KMS-11 (cell line): ENCODE data around the gene C4orf50.

Source experiments
- H2AFZ ChIP-seq: fragments of 200-600 bp; sonication (generic); 2 replicates; pipeline ENCODE4 v1.6.1; 2016; ENCODE audit warnings: antibody characterized with exemption, mixed run types, low read depth
- H3K27ac ChIP-seq: fragments of 200-600 bp; sonication (generic); 2 replicates; pipeline ENCODE4 v1.6.1; 2016; ENCODE audit warnings: mild to moderate bottlenecking, mixed run types
- H3K27me3 ChIP-seq: fragments of 200-600 bp; sonication (generic); 2 replicates; pipeline ENCODE4 v1.6.1; 2017; ENCODE audit warnings: mild to moderate bottlenecking, low read depth, mixed run types, moderate library complexity; ENCODE audit not compliant: insufficient read depth
- H3K36me3 ChIP-seq: fragments of 200-600 bp; sonication (generic); 2 replicates; pipeline ENCODE4 v1.6.1; 2017; ENCODE audit warnings: mild to moderate bottlenecking, mixed run types; ENCODE audit not compliant: insufficient read depth
- H3K4me1 ChIP-seq: fragments of 200-600 bp; sonication (generic); 2 replicates; pipeline ENCODE4 v1.6.1; 2016; ENCODE audit warnings: mild to moderate bottlenecking, low read depth, mixed run types; ENCODE audit not compliant: poor library complexity, severe bottlenecking
- H3K4me2 ChIP-seq: fragments of 200-600 bp; sonication (generic); 2 replicates; pipeline ENCODE4 v1.7.0; 2016; ENCODE audit warnings: mild to moderate bottlenecking, mixed run types
- H3K4me3 ChIP-seq: fragments of 200-600 bp; sonication (generic); IDR thresholded peaks from 2 replicates; pipeline ENCODE4 v1.6.1; 2017; ENCODE audit warnings: low read depth, low read length, mixed read lengths; ENCODE audit not compliant: insufficient read depth
- H3K79me2 ChIP-seq: fragments of 200-600 bp; sonication (generic); 2 replicates; pipeline ENCODE4 v1.6.1; 2016; ENCODE audit warnings: low read depth, mixed run types; ENCODE audit not compliant: insufficient read depth
- H3K9ac ChIP-seq: fragments of 200-600 bp; sonication (generic); 2 replicates; pipeline ENCODE4 v1.6.1; 2016; ENCODE audit warnings: mild to moderate bottlenecking, mixed run types
- H4K20me1 ChIP-seq: fragments of 200-600 bp; sonication (generic); 2 replicates; pipeline ENCODE4 v1.6.1; 2016; ENCODE audit warnings: mild to moderate bottlenecking, mixed run types; ENCODE audit not compliant: insufficient read depth
- TF ChIP-seq, protein P1 (sequence below): fragments of 200-600 bp; sonication (generic); conservative IDR thresholded peaks from 2 replicates; pipeline ENCODE4 v1.6.1; 2017; ENCODE audit warnings: low read depth, mild to moderate bottlenecking, antibody characterized with exemption, low read length, moderate library complexity, mixed read lengths

The C4orf50 gene

DNA sequence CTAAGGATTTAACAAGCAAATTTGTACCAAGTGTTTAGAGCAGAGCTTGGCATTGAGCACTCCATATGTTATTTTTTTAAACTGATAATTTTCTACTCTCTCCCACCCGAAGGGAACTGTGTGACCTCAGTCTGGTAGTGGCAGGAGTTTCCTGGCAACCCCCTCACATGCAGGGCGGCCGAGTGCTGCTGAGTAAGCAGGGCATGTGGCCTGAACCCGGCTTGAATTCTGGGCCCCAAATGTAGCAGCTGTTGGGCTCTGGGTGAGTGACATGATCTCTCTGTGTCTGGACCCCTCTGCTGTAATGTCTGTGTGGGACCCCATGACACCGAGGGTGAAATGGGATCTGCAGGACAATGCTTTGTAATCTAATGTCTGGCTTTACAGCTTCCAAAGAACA lies 13.6 kb upstream of the C4orf50 start:
- Histone ChIP-seq H3K27ac (no peak overlapping the region), H3K4me2 (no peak overlapping the region), H3K9ac (no peak overlapping the region), H3K27me3 (no peaks in the 10 kb centered on the region; the same call in 1 of the 2 replicates), H3K79me2 (no peaks in the 10 kb centered on the region), H4K20me1 (no peaks in the 10 kb centered on the region), H2AFZ (no peak overlapping the region), H3K36me3 (no peaks in the 10 kb centered on the region), H3K4me3 (no peak overlapping the region), H3K4me1 (no peaks in the 10 kb centered on the region)
- TF ChIP-seq, protein P1, sequence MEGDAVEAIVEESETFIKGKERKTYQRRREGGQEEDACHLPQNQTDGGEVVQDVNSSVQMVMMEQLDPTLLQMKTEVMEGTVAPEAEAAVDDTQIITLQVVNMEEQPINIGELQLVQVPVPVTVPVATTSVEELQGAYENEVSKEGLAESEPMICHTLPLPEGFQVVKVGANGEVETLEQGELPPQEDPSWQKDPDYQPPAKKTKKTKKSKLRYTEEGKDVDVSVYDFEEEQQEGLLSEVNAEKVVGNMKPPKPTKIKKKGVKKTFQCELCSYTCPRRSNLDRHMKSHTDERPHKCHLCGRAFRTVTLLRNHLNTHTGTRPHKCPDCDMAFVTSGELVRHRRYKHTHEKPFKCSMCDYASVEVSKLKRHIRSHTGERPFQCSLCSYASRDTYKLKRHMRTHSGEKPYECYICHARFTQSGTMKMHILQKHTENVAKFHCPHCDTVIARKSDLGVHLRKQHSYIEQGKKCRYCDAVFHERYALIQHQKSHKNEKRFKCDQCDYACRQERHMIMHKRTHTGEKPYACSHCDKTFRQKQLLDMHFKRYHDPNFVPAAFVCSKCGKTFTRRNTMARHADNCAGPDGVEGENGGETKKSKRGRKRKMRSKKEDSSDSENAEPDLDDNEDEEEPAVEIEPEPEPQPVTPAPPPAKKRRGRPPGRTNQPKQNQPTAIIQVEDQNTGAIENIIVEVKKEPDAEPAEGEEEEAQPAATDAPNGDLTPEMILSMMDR = no peak

DNA sequence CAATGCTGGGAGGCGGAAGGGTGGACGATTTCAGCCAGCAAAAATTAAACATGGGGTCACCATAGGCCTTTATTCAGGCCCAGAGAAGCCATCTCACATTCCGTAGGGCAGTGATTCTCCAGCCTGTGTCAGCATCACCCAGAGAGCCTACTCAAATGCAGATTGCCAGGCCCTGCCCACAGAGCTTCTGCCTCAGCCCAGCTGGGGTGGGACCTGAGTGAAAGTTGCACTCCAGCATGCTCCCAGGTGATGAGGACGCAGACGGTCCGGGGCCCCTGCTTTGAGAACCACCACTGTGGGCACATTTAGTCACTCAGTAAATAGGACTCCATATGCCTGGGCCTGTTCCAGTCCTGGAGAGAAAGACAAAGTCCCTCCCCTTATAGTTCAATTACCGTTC lies 12.4 kb upstream of the C4orf50 start:
- H3K4me3 ChIP-seq = no peak overlapping the region
- no peaks in the 10 kb centered on the region for H3K79me2 ChIP-seq
- H2AFZ ChIP-seq = no peak overlapping the region
- no peaks in the 10 kb centered on the region for H3K4me1 ChIP-seq
- H3K4me2 ChIP-seq = no peak overlapping the region
- no peak overlapping the region for H3K9ac ChIP-seq
- H4K20me1 ChIP-seq = no peaks in the 10 kb centered on the region
- TF ChIP-seq, protein P1 = no peak
- no peaks in the 10 kb centered on the region; the same call in 1 of the 2 replicates for H3K27me3 ChIP-seq
- no peaks in the 10 kb centered on the region for H3K36me3 ChIP-seq
- no peak overlapping the region for H3K27ac ChIP-seq

DNA sequence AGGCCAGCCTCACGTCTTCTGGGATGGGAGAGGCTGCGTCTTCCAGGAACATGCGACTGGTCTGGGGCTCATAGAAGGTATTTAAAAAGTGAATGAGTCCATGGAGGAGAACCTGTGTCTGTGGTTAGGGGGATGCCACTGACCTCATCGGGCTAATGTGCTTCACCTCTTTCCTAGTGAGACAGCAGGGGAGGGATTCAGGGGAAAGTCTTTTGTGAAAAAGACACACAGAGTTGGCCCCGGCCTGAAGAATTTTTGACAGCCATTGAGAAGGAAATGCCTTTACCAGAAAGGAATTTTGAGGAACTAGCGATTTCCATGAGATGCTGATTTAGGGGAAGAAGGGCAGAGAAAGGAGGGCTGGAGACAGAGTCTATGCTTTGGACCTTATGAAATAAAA lies 11.0 kb upstream of the C4orf50 start:
- no peaks in the 10 kb centered on the region for H3K36me3 ChIP-seq
- H3K9ac ChIP-seq = no peak overlapping the region
- H3K79me2 ChIP-seq = no peaks in the 10 kb centered on the region
- H3K4me2 ChIP-seq = no peak overlapping the region
- H3K4me1 ChIP-seq = no peaks in the 10 kb centered on the region
- no peaks in the 10 kb centered on the region for H4K20me1 ChIP-seq
- no peak overlapping the region for H3K27ac ChIP-seq
- H2AFZ ChIP-seq = no peak overlapping the region
- no peak overlapping the region for H3K4me3 ChIP-seq
- TF ChIP-seq, protein P1 = no peak
- no peaks in the 10 kb centered on the region; the same call in 1 of the 2 replicates for H3K27me3 ChIP-seq

DNA sequence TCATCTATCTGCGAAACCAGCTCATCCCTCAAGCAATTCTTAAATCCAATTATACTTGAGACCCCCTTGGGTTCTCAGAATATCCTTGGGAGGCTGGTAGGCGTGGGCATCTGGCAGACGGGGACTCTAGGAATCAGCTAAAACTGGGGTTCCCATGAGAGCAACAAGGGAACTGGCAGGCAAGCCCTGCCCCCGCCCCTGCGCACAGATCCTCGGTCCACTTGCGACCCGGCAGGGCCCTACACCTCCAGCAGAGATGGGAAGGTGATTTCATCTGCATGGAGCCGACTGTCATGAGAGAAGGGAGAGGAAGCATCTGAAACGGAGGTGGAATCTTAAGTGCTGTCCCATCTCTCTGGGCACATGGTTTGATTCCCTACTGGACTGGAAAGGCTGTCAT lies 9.9 kb upstream of the C4orf50 start:
- Histone ChIP-seq H3K27ac (no peak overlapping the region), H2AFZ (no peak overlapping the region), H3K4me1 (no peaks in the 10 kb centered on the region), H3K36me3 (no peaks in the 10 kb centered on the region), H3K27me3 (no peaks in the 10 kb centered on the region; the same call in 1 of the 2 replicates), H4K20me1 (no peaks in the 10 kb centered on the region), H3K79me2 (no peaks in the 10 kb centered on the region), H3K9ac (no peak overlapping the region), H3K4me2 (no peak overlapping the region), H3K4me3 (no peak overlapping the region)
- TF ChIP-seq, protein P1 = no peak
